ENCODE results near the gene MECP2.

Gene MECP2

DNA sequence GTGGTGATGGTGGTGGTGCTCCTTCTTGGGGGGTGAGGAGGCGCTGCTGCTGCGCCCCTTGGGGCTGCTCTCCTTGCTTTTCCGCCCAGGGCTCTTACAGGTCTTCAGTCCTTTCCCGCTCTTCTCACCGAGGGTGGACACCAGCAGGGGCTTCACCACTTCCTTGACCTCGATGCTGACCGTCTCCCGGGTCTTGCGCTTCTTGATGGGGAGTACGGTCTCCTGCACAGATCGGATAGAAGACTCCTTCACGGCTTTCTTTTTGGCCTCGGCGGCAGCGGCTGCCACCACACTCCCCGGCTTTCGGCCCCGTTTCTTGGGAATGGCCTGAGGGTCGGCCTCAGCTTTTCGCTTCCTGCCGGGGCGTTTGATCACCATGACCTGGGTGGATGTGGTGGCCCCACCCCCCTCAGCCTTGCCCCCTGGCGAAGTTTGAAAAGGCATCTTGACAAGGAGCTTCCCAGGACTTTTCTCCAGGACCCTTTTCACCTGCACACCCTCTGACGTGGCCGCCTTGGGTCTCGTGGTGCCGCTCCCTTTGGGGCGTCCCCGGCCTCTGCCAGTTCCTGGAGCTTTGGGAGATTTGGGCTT lies 66.7 kb downstream of the MECP2 start:
- no peak overlapping the region for H3K27ac Mint-ChIP-seq
- no peaks in the 10 kb centered on the region for H3K9me3 Mint-ChIP-seq
- H3K36me3 Mint-ChIP-seq (ENCODE audit: insufficient read depth) = peaks cover 62% of the 10 kb centered on the region
- no peak for ATAC-seq (replicated peaks)
- no peaks in the 10 kb centered on the region for H3K27me3 Mint-ChIP-seq
- DNase-seq = no peak
- H3K4me1 Mint-ChIP-seq (ENCODE audit: low read depth in 2 of 2) = peaks cover 4 to 9% of the 10 kb centered on the region in 2 donors
- H3K4me3 Mint-ChIP-seq = no peak overlapping the region

- no peaks in the 10 kb centered on the region for H3K9me3 Mint-ChIP-seq
- peaks cover 61% of the 10 kb centered on the region for H3K36me3 Mint-ChIP-seq (ENCODE audit: insufficient read depth)
- H3K4me3 Mint-ChIP-seq = no peak overlapping the region
- DNase-seq (no peak), ATAC-seq (replicated peaks) (no peak)
- peaks cover 4 to 9% of the 10 kb centered on the region in 2 donors for H3K4me1 Mint-ChIP-seq (ENCODE audit: low read depth in 2 of 2)
- H3K27ac Mint-ChIP-seq = no peak overlapping the region
- H3K27me3 Mint-ChIP-seq = no peaks in the 10 kb centered on the region
Measured at GRCh38 chrX:154030266-154030665, 67.3 kb downstream of the MECP2 start.

DNA sequence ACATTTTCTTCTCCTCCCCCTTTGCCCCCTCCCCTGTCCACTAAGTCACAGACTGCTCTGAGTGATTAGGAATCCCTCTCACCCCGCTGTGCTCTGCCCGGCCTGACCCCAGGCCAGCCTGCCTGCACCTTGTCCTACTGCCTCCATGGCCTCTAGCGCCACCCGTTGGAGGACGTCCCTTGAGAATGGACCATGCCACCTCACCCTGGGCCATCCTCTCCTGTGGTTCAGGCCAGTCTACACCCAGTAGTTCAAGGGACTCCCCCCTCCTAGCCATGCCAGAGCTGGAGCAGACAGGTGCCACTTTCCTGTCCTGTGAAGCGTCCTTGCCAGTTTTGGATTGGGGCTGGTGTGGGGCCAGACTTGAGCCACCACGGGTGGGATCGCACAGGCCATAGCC lies 68.1 kb downstream of the MECP2 start:
- peaks cover 57% of the 10 kb centered on the region for H3K36me3 Mint-ChIP-seq (ENCODE audit: insufficient read depth)
- peaks cover 0 to 9% of the 10 kb centered on the region in 2 donors for H3K4me1 Mint-ChIP-seq (ENCODE audit: low read depth in 2 of 2)
- H3K4me3 Mint-ChIP-seq = no peak overlapping the region
- no peaks in the 10 kb centered on the region for H3K9me3 Mint-ChIP-seq
- H3K27ac Mint-ChIP-seq = peak overlapping the region in 1 of 2 donors; percentile 87
- H3K27me3 Mint-ChIP-seq = no peaks in the 10 kb centered on the region
- ATAC-seq (replicated peaks) (no peak), DNase-seq (no peak)

- Mint-ChIP-seq H3K4me1 (ENCODE audit: low read depth in 2 of 2) (peaks cover 0 to 8% of the 10 kb centered on the region in 2 donors), H3K36me3 (ENCODE audit: insufficient read depth) (peaks cover 52% of the 10 kb centered on the region), H3K27me3 (no peaks in the 10 kb centered on the region), H3K9me3 (no peaks in the 10 kb centered on the region), H3K27ac (peak overlapping the region; percentile 32 to 87), H3K4me3 (peak overlapping the region in 1 of 2 donors; percentile 10)
- DNase-seq (no peak), ATAC-seq (replicated peaks) (no peak)
Measured at GRCh38 chrX:154028502-154029184, 68.9 kb downstream of the MECP2 start.

- H3K4me3 Mint-ChIP-seq = no peak overlapping the region
- peaks cover 2 to 7% of the 10 kb centered on the region in 2 donors for H3K4me1 Mint-ChIP-seq (ENCODE audit: low read depth in 2 of 2)
- H3K27ac Mint-ChIP-seq = peak overlapping the region; percentile 86 to 87
- no peaks in the 10 kb centered on the region for H3K27me3 Mint-ChIP-seq
- ATAC-seq (replicated peaks) (no peak), DNase-seq (no peak)
- H3K9me3 Mint-ChIP-seq = no peaks in the 10 kb centered on the region
- H3K36me3 Mint-ChIP-seq (ENCODE audit: insufficient read depth) = peaks cover 52% of the 10 kb centered on the region
Measured at GRCh38 chrX:154027986-154028385, 69.5 kb downstream of the MECP2 start.

- DNase-seq = no peak
- no peak for ATAC-seq (replicated peaks)
- Mint-ChIP-seq H3K27me3 (no peaks in the 10 kb centered on the region), H3K9me3 (no peaks in the 10 kb centered on the region), H3K27ac (no peak overlapping the region), H3K4me1 (ENCODE audit: low read depth in 2 of 2) (peaks cover 2 to 7% of the 10 kb centered on the region in 2 donors), H3K36me3 (ENCODE audit: insufficient read depth) (peaks cover 44% of the 10 kb centered on the region), H3K4me3 (no peak overlapping the region)
Measured at GRCh38 chrX:154027022-154027402, 70.5 kb downstream of the MECP2 start.

DNA sequence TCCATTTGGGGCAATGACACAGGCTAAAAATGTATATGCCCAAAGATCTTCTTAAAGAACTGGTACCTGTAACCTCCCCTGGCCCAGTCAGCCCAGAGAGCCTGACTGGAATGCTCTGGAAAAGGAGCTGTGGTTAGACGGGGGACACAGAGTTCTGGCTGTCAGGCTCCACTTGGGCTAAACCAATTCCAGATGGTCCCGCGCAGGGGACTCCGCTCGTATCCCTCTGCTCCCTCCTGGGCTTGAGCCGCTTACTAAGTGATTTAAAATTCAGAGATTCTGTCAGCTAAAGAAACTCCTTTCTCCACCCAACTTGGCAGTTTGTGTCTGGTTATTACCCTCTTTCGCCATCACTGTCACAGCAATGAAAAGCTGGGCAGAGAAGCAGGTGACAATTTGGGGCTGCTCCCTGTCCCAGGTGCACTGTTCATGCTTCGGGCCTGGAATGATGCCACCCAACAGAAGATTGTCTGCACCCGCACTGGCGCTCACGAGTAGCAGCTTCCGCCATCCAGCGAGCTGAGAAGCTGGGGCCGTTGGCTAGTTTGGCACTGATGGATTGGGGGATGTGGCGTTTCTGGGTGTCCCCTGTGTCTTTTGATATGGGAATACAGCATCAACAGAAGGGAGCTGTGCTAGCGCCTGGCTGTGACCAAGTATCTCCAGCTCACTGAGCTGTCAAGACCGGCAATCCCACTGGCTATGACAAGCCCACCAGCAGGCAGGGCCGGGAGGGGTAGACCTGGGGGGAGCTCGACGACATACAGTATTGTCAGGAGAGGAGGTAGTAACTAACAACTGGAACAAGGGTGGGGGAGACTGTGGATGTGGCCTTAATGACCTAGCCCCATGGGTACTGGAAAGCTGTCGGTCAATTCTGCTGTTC lies 71.1 kb downstream of the MECP2 start:
- Mint-ChIP-seq H3K4me1 (ENCODE audit: low read depth in 2 of 2) (peaks cover 2 to 7% of the 10 kb centered on the region in 2 donors), H3K9me3 (no peaks in the 10 kb centered on the region), H3K27ac (no peak overlapping the region), H3K36me3 (ENCODE audit: insufficient read depth) (peaks cover 38% of the 10 kb centered on the region), H3K4me3 (no peak overlapping the region), H3K27me3 (no peaks in the 10 kb centered on the region)
- DNase-seq (no peak), ATAC-seq (replicated peaks) (no peak)

GRCh38 chrX:154025230-154025629 lies 72.3 kb downstream of the MECP2 start:
- peaks cover 7 to 11% of the 10 kb centered on the region in 2 donors for H3K4me1 Mint-ChIP-seq (ENCODE audit: low read depth in 2 of 2)
- H3K27ac Mint-ChIP-seq = no peak overlapping the region
- ATAC-seq (replicated peaks) = no peak
- no peak for DNase-seq
- H3K9me3 Mint-ChIP-seq = no peaks in the 10 kb centered on the region
- H3K36me3 Mint-ChIP-seq (ENCODE audit: insufficient read depth) = peaks cover 37% of the 10 kb centered on the region
- H3K27me3 Mint-ChIP-seq = no peaks in the 10 kb centered on the region
- no peak overlapping the region for H3K4me3 Mint-ChIP-seq

- Mint-ChIP-seq H3K4me3 (no peak overlapping the region), H3K36me3 (ENCODE audit: insufficient read depth) (peaks cover 31% of the 10 kb centered on the region), H3K27me3 (no peaks in the 10 kb centered on the region), H3K27ac (no peak overlapping the region), H3K9me3 (no peaks in the 10 kb centered on the region), H3K4me1 (ENCODE audit: low read depth in 2 of 2) (peaks cover 8 to 9% of the 10 kb centered on the region in 2 donors)
- ATAC-seq (replicated peaks) = no peak
- no peak for DNase-seq
Measured at GRCh38 chrX:154024271-154024670, 73.2 kb downstream of the MECP2 start.

- no peak overlapping the region for H3K4me3 Mint-ChIP-seq
- H3K27ac Mint-ChIP-seq = peak overlapping the region in 1 of 2 donors; percentile 58
- peaks cover 30% of the 10 kb centered on the region for H3K36me3 Mint-ChIP-seq (ENCODE audit: insufficient read depth)
- H3K9me3 Mint-ChIP-seq = no peaks in the 10 kb centered on the region
- DNase-seq (no peak), ATAC-seq (replicated peaks) (no peak)
- peaks cover 11 to 13% of the 10 kb centered on the region in 2 donors for H3K4me1 Mint-ChIP-seq (ENCODE audit: low read depth in 2 of 2)
- no peaks in the 10 kb centered on the region for H3K27me3 Mint-ChIP-seq
Measured at GRCh38 chrX:154023276-154024000, 74.1 kb downstream of the MECP2 start.

GRCh38 chrX:154022108-154022507 lies 75.4 kb downstream of the MECP2 start:
- H3K27ac Mint-ChIP-seq = peak overlapping the region in 1 of 2 donors; percentile 17
- H3K4me3 Mint-ChIP-seq = no peak overlapping the region
- DNase-seq = no peak
- no peaks in the 10 kb centered on the region for H3K27me3 Mint-ChIP-seq
- H3K36me3 Mint-ChIP-seq (ENCODE audit: insufficient read depth) = peaks cover 34% of the 10 kb centered on the region
- no peaks in the 10 kb centered on the region for H3K9me3 Mint-ChIP-seq
- no peak for ATAC-seq (replicated peaks)
- peaks cover 12 to 14% of the 10 kb centered on the region in 2 donors for H3K4me1 Mint-ChIP-seq (ENCODE audit: low read depth in 2 of 2)

DNA sequence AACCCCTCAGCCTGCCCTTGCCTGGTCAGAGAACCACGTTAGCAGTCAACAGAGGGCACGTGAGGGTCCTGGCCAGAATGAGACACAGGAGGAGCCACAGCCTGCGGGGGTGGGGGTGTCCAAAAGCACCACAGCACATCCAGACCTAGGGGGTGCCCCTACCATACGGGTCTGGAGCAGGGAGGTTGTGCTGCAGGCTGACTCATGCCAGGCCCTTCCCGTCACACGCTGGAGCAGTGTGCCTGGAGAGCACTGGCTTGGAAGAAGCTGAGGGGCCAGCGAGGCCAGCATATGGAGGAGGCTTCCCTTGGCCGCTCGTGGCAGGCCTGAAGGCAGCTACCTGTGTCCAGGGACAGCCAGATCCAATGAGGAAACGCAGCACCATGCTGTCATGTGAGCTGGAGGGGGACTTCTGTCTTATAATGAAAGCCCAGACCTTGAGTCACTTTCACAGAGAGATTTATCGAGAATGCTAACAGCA lies 76.3 kb downstream of the MECP2 start:
- Mint-ChIP-seq H3K4me1 (ENCODE audit: low read depth in 2 of 2) (peaks cover 12 to 14% of the 10 kb centered on the region in 2 donors), H3K9me3 (no peaks in the 10 kb centered on the region), H3K27me3 (no peaks in the 10 kb centered on the region), H3K4me3 (peak overlapping the region in 1 of 2 donors; percentile 89), H3K36me3 (ENCODE audit: insufficient read depth) (peaks cover 40% of the 10 kb centered on the region), H3K27ac (peak overlapping the region in 1 of 2 donors; percentile 95)
- ATAC-seq (replicated peaks) (no peak), DNase-seq (no peak)

GRCh38 chrX:154020536-154021115 lies 76.9 kb downstream of the MECP2 start:
- no peak for DNase-seq
- peak overlapping the region; percentile 88 to 95 for H3K27ac Mint-ChIP-seq
- peaks cover 14 to 16% of the 10 kb centered on the region in 2 donors for H3K4me1 Mint-ChIP-seq (ENCODE audit: low read depth in 2 of 2)
- peaks cover 39% of the 10 kb centered on the region for H3K36me3 Mint-ChIP-seq (ENCODE audit: insufficient read depth)
- no peaks in the 10 kb centered on the region for H3K27me3 Mint-ChIP-seq
- no peaks in the 10 kb centered on the region for H3K9me3 Mint-ChIP-seq
- no peak for ATAC-seq (replicated peaks)
- H3K4me3 Mint-ChIP-seq = peak overlapping the region; percentile 84 to 89
